ENCODE measurements around the gene PPM1L.

GRCh38 chr3:160837394-160837980, 81.5 kb downstream of the PPM1L start:
- TF ChIP-seq CTCF (optimal IDR thresholded peaks at IDR 0.05 in 1 of 3, IDR thresholded peaks at IDR 0.05 in 1 of 3, conservative IDR thresholded peaks at IDR 0.05 in 1 of 3; ENCODE audit: extremely low read depth in 1 of 3, insufficient read depth in 2 of 3, low read length in 3 of 3), result no peak
- TF ChIP-seq EZH2 (IDR thresholded peaks at IDR 0.05; ENCODE audit: low read length), result no peak

All from keratinocyte (primary cell).